HG03060 (cell line): ENCODE data around the gene MGLL.

ENCODE experiments used
- ATAC-seq: cut with Tn5 transposase; IDR thresholded peaks from one replicate; pipeline ENCODE4 v1.9.1; 2021; ENCODE audit warnings: low read depth, moderate number of reproducible peaks; ENCODE audit not compliant: unreplicated experiment

The MGLL gene

DNA sequence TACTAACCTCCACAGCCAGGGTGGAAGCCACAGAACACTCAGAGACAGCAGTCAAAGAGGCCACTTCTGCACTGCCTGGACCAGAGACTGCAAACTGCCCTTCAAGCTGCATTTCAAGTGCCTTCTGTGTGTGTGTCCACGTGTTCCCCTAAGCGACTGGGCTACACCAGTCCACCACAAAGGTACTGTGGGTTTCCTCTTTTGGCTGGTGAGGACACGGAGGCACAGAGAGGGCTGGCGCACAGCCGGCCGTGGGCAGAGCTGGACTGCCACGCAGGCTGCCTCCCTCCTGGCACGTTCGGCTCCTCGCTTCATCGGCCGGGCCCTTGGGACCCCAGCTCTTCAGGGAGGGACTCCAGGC lies 60.9 kb downstream of the MGLL start:
- ATAC-seq: no peak

DNA sequence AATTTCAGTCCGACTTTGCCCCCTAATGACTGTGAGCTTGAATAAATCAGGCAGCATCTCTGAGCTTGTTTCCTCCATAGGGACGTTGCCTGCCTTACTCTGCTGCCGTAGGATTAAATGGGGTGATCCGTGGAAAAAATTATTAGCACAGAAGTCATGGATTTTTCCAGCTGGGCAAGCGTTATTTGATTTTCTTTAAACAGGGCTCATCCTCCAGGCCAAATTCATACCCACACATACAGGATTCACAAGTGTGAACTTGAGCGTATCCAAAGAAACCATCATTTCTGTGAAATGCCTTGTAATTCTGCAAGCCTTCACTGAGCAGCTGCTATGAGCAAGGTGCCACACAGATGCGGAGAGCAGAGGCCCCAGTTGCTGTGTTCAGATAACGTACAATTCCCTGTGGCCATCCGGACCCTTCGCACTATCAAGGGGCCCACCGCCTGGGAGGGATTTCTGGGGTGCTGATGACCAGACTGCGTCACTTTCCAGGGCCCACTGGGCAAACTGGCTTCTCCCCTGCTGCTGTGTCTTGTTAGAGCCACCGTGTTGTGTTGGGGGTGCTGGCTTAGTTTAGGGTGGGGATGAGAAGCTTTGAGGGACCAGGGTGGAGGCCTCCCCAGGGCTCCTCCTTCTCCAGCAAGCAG lies 61.4 kb downstream of the MGLL start:
- ATAC-seq: no peak

GRCh38 chr3:127760361-127760760 lies 62.0 kb downstream of the MGLL start:
- no peak for ATAC-seq

GRCh38 chr3:127759826-127760225 lies 62.5 kb downstream of the MGLL start:
- ATAC-seq: no peak

GRCh38 chr3:127758013-127758412 lies 64.3 kb downstream of the MGLL start:
- no peak for ATAC-seq

DNA sequence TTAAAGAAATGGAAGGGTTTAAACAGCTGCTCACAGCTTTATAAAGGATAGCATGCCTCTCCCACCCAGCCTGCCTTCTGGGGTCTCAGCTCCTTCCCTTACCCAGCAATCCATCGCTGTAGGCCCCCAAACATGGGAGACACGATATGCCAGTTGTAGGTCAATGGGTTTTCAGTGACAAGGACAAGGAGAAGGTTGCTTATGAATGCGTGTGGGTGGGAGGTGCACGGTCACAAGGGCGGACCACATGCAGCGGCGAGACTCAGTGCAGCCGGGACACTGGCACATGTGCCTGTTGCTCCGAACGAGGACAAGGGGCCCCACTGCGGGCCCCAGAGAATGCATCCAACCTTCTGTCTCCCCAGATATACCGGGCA lies 67.0 kb downstream of the MGLL start:
- ATAC-seq: peak; percentile 5

- ATAC-seq: peak; percentile 29
These were observed 67.7 kb downstream of the MGLL start for GRCh38 chr3:127754411-127755304.

- no peak for ATAC-seq
These were observed 68.4 kb downstream of the MGLL start for GRCh38 chr3:127753898-127754410.

GRCh38 chr3:127753338-127753737 lies 69.0 kb downstream of the MGLL start:
- no peak for ATAC-seq

GRCh38 chr3:127751782-127752181 lies 70.5 kb downstream of the MGLL start:
- no peak for ATAC-seq

DNA sequence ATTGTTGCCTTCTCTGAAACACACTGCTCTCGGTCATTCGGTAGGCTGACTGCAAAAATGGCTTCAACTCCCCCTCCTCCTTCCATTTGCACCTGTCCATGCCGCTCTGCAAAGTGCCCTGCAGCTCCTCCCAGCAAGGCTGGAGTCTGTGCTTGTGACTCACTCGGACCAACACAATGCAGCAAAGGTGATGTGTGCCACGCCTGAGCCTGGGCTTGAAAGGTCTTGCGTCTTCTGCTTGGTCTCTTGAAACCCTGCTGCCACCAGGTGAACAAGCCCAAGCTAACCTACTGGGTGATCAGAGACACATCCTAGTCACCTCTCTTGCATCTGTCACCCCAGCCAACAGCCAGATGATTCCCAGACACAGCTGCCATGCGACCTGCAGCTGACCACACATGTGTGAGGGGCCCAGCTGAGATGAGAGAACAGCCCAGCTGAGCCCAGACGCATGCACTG lies 71.1 kb downstream of the MGLL start:
- ATAC-seq: no peak

GRCh38 chr3:127750226-127751031 lies 71.9 kb downstream of the MGLL start:
- peak; percentile 29 for ATAC-seq

DNA sequence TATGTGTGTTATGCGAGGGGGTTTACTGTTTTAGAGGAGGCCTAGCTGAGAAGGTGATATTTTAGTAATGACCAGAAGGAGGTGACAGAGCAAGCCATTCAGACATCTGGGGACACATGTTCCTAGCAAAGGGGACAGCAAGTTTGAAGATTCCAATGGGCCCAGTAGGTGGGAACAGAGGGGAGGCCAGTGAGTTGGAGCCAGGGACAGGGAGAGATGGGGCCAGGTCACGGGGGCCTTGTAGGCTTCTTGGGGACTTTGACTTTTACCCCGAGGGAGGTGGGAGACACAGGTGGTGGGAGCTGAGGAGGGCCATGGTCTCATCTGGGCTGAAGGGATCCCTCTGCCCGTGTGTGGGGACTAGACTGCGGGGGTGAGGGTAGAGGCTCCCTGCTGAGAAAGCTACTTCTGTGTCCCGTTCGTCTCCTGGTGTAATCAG lies 72.5 kb downstream of the MGLL start:
- ATAC-seq: no peak

DNA sequence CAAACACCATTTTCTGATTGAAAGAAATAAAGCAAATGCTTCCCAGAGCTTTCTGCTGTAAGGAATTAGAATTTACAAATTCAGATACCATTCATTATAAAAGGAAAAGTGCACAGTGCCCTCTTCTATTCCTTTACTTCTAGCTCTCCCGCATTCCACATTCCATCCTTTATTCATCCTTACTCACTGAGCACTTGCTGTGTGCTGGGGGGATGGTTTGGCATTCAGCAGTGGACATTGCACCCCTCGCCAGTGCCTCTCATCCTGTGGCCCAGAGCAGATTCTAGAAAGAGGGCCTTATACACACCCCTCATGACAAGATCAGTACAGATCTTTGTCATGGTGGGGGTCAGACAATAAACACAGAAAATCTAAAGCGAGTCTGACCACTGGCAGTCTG lies 73.0 kb downstream of the MGLL start:
- ATAC-seq: no peak

- ATAC-seq: no peak
These were observed 73.5 kb downstream of the MGLL start for GRCh38 chr3:127748754-127749327.

DNA sequence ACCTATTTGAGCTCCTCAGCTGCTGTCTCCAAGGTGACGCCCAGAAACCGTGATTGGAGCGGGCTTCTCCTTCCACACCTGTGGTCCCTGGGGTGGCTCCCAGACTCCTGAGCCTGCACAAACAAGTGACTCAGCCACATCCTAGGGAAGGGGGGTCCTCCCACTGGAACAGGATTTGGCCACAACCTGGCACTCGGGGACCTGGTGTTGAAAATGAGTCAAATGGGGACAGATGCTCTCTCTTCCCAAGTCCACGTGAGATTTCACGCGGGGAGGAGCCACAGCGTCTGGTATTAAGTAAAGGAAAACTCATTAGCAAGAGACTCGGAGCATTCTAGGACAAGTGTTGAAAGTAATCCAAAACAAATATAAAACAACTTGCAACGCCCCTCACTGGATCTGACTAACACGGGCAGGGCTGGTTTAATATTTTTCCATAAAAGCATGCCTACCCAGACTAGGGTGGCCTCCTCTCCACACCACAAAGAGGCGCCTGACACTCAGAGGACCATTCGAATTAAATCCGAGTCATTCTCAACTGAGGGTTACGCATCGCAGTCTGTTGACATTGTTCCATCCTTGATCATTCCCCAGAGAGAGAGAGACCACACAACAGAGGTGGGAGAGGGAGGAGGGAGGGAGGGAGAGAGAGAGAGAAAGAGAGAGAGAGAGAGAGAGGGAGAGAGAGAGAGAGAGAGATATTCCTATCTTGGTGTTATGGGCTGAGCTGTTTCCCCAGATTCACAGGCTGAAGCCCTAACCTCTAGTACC lies 74.4 kb downstream of the MGLL start:
- ATAC-seq: no peak

- ATAC-seq: no peak
These were observed 75.2 kb downstream of the MGLL start for GRCh38 chr3:127747066-127747465.

- no peak for ATAC-seq
These were observed 75.8 kb downstream of the MGLL start for GRCh38 chr3:127746400-127747057.

- ATAC-seq: no peak
These were observed 76.5 kb downstream of the MGLL start for GRCh38 chr3:127745656-127746399.
